ENCODE results near the gene SLC16A3.

DNA sequence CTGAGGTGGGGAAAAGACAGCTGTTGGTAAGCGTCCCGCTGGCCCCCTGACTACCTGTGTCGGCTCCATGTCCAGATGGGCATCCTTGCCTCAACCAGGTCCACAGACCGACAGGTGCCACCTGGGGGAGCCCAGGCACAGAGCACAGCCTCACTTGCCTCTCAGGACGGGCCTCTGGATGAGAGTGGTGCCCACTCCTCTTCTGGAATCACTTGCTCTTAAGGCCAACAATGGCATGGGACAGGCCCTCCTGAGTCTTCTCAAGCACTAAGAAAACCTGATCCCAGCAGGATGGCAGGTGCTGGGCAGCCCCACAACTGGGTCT is 17.2 kb downstream of the SLC16A3 start:
- no peak for TF ChIP-seq TOX (CRISPR knock-in tag; IDR thresholded peaks at IDR 0.05; ENCODE audit: borderline replicate concordance)
- TF ChIP-seq, protein P1, sequence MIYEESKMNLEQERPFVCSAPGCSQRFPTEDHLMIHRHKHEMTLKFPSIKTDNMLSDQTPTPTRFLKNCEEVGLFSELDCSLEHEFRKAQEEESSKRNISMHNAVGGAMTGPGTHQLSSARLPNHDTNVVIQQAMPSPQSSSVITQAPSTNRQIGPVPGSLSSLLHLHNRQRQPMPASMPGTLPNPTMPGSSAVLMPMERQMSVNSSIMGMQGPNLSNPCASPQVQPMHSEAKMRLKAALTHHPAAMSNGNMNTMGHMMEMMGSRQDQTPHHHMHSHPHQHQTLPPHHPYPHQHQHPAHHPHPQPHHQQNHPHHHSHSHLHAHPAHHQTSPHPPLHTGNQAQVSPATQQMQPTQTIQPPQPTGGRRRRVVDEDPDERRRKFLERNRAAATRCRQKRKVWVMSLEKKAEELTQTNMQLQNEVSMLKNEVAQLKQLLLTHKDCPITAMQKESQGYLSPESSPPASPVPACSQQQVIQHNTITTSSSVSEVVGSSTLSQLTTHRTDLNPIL (CRISPR knock-in tag; IDR thresholded peaks at IDR 0.05; ENCODE audit: low read depth) = no peak
- TF ChIP-seq BACH2 (CRISPR knock-in tag; IDR thresholded peaks at IDR 0.05; ENCODE audit: borderline replicate concordance) = no peak
- TF ChIP-seq TCF4 (CRISPR knock-in tag; IDR thresholded peaks at IDR 0.05; ENCODE audit: borderline replicate concordance) = no peak
- TF ChIP-seq, protein P2, sequence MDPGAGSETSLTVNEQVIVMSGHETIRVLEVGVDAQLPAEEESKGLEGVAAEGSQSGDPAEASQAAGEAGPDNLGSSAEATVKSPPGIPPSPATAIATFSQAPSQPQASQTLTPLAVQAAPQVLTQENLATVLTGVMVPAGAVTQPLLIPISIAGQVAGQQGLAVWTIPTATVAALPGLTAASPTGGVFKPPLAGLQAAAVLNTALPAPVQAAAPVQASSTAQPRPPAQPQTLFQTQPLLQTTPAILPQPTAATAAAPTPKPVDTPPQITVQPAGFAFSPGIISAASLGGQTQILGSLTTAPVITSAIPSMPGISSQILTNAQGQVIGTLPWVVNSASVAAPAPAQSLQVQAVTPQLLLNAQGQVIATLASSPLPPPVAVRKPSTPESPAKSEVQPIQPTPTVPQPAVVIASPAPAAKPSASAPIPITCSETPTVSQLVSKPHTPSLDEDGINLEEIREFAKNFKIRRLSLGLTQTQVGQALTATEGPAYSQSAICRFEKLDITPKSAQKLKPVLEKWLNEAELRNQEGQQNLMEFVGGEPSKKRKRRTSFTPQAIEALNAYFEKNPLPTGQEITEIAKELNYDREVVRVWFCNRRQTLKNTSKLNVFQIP (CRISPR knock-in tag; IDR thresholded peaks at IDR 0.05; ENCODE audit: borderline replicate concordance, low read depth) = no peak
- no peak for TF ChIP-seq PPARA (CRISPR knock-in tag; IDR thresholded peaks at IDR 0.05; ENCODE audit: borderline replicate concordance)
- no peak for TF ChIP-seq ZNF70 (CRISPR knock-in tag; IDR thresholded peaks at IDR 0.05)
- TF ChIP-seq ARNTL (CRISPR knock-in tag; IDR thresholded peaks at IDR 0.05; ENCODE audit: borderline replicate concordance, low read depth) = no peak
